ENCODE results near the gene VAV2.

Gene VAV2

GRCh38 chr9:133718563-133719315 lies 273.4 kb downstream of the VAV2 start:
- Mint-ChIP-seq H3K9me3 (no peaks in the 10 kb centered on the region), H3K4me3 (no peak overlapping the region), H3K4me1 (peaks cover 4% of the 10 kb centered on the region), H3K27me3 (no peaks in the 10 kb centered on the region), H3K27ac (no peak overlapping the region), H3K36me3 (no peaks in the 10 kb centered on the region)

GRCh38 chr9:133717113-133718031 lies 274.8 kb downstream of the VAV2 start:
- Mint-ChIP-seq H3K36me3 (no peaks in the 10 kb centered on the region), H3K4me1 (peaks cover 4% of the 10 kb centered on the region), H3K9me3 (no peaks in the 10 kb centered on the region), H3K4me3 (no peak overlapping the region), H3K27ac (peak overlapping the region; percentile 49), H3K27me3 (no peaks in the 10 kb centered on the region)

GRCh38 chr9:133716564-133717112 lies 275.5 kb downstream of the VAV2 start:
- Mint-ChIP-seq H3K9me3 (no peaks in the 10 kb centered on the region), H3K4me1 (peaks cover 4% of the 10 kb centered on the region), H3K36me3 (no peaks in the 10 kb centered on the region), H3K4me3 (no peak overlapping the region), H3K27me3 (no peaks in the 10 kb centered on the region), H3K27ac (no peak overlapping the region)

GRCh38 chr9:133715866-133716563 lies 276.1 kb downstream of the VAV2 start:
- H3K27me3 Mint-ChIP-seq: no peaks in the 10 kb centered on the region
- H3K27ac Mint-ChIP-seq: no peak overlapping the region
- H3K36me3 Mint-ChIP-seq: no peaks in the 10 kb centered on the region
- H3K9me3 Mint-ChIP-seq: no peaks in the 10 kb centered on the region
- H3K4me1 Mint-ChIP-seq: peaks cover 4% of the 10 kb centered on the region
- no peak overlapping the region for H3K4me3 Mint-ChIP-seq

- Mint-ChIP-seq H3K9me3 (no peaks in the 10 kb centered on the region), H3K27ac (no peak overlapping the region), H3K27me3 (no peaks in the 10 kb centered on the region), H3K4me3 (no peak overlapping the region), H3K4me1 (peaks cover 7% of the 10 kb centered on the region), H3K36me3 (no peaks in the 10 kb centered on the region)
Measured at GRCh38 chr9:133715295-133715865, 276.7 kb downstream of the VAV2 start.

- no peaks in the 10 kb centered on the region for H3K9me3 Mint-ChIP-seq
- no peak overlapping the region for H3K4me3 Mint-ChIP-seq
- H3K27ac Mint-ChIP-seq: peak overlapping the region; percentile 30
- peaks cover 10% of the 10 kb centered on the region for H3K4me1 Mint-ChIP-seq
- no peaks in the 10 kb centered on the region for H3K36me3 Mint-ChIP-seq
- H3K27me3 Mint-ChIP-seq: no peaks in the 10 kb centered on the region
Measured at GRCh38 chr9:133714606-133715294, 277.4 kb downstream of the VAV2 start.

GRCh38 chr9:133713960-133714495 lies 278.1 kb downstream of the VAV2 start:
- Mint-ChIP-seq H3K27ac (no peak overlapping the region), H3K27me3 (no peaks in the 10 kb centered on the region), H3K4me1 (peaks cover 17% of the 10 kb centered on the region), H3K4me3 (no peak overlapping the region), H3K9me3 (no peaks in the 10 kb centered on the region), H3K36me3 (no peaks in the 10 kb centered on the region)

GRCh38 chr9:133713150-133713959 lies 278.8 kb downstream of the VAV2 start:
- H3K9me3 Mint-ChIP-seq: no peaks in the 10 kb centered on the region

GRCh38 chr9:133712221-133713100 lies 279.7 kb downstream of the VAV2 start:
- Mint-ChIP-seq H3K9me3 (no peaks in the 10 kb centered on the region), H3K4me1 (peaks cover 17% of the 10 kb centered on the region), H3K27ac (no peak overlapping the region), H3K27me3 (no peaks in the 10 kb centered on the region), H3K4me3 (no peak overlapping the region), H3K36me3 (no peaks in the 10 kb centered on the region)

More at GRCh38 chr9:133713150-133713959, 278.8 kb downstream of the VAV2 start:
- H3K4me1 Mint-ChIP-seq: peaks cover 17% of the 10 kb centered on the region
- no peaks in the 10 kb centered on the region for H3K27me3 Mint-ChIP-seq
- no peaks in the 10 kb centered on the region for H3K36me3 Mint-ChIP-seq
- H3K27ac Mint-ChIP-seq: no peak overlapping the region
- H3K4me3 Mint-ChIP-seq: no peak overlapping the region
